GM12865 (cell line): Measurements from ENCODE around the gene CFAP74.

Source experiments
- DNase-seq: peaks from one replicate; pipeline ENCODE4 v3.0.0; 2010; ENCODE audit warnings: low read depth
- H3K4me3 ChIP-seq: 2 replicates; pipeline ENCODE4 v1.5.1; 2011; ENCODE audit warnings: mild to moderate bottlenecking, low read depth, low read length, control low read depth
- TF ChIP-seq, protein P1 (sequence below): IDR thresholded peaks from 2 replicates; pipeline ENCODE4 v1.5.1; 2011; ENCODE audit warnings: low read length, control low read depth, low read depth, inconsistent platforms; ENCODE audit not compliant: insufficient read depth; ENCODE audit errors: missing control alignments

Gene CFAP74

DNA sequence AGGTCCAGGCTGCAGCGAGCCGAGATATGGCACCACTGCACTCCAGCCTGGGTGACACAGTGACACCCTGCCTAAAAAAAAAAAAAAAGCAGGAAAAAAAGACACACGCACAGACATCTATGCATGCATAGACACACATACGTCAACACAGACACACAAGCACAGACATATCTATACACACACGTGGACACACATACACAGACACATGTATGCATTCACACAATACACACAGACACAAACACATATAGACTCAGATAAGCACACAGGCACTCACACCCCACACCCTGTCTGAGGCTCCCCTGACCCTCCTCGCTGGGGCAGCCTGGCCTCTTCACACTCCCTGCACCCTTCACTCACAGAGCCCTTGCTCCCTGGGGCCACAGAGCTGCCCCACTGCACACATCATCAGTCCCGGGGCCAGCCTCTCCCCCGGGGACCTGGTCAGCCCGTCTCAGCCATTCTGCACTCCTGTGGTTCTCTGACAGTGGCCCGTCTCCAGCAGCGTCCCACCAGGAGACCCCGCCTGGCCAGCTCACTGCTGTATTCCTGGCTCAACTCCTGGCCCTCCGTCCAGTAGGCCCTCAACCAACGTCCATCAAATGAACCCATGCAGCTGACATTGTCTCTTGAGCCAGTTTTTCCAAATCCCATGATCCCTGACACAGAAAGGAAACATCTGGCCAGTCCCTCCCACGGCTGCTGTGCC is 42.0 kb upstream of the CFAP74 start:
- H3K4me3 ChIP-seq, result no peak overlapping the region
- no peak for DNase-seq
- TF ChIP-seq, protein P1, sequence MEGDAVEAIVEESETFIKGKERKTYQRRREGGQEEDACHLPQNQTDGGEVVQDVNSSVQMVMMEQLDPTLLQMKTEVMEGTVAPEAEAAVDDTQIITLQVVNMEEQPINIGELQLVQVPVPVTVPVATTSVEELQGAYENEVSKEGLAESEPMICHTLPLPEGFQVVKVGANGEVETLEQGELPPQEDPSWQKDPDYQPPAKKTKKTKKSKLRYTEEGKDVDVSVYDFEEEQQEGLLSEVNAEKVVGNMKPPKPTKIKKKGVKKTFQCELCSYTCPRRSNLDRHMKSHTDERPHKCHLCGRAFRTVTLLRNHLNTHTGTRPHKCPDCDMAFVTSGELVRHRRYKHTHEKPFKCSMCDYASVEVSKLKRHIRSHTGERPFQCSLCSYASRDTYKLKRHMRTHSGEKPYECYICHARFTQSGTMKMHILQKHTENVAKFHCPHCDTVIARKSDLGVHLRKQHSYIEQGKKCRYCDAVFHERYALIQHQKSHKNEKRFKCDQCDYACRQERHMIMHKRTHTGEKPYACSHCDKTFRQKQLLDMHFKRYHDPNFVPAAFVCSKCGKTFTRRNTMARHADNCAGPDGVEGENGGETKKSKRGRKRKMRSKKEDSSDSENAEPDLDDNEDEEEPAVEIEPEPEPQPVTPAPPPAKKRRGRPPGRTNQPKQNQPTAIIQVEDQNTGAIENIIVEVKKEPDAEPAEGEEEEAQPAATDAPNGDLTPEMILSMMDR, result no peak

DNA sequence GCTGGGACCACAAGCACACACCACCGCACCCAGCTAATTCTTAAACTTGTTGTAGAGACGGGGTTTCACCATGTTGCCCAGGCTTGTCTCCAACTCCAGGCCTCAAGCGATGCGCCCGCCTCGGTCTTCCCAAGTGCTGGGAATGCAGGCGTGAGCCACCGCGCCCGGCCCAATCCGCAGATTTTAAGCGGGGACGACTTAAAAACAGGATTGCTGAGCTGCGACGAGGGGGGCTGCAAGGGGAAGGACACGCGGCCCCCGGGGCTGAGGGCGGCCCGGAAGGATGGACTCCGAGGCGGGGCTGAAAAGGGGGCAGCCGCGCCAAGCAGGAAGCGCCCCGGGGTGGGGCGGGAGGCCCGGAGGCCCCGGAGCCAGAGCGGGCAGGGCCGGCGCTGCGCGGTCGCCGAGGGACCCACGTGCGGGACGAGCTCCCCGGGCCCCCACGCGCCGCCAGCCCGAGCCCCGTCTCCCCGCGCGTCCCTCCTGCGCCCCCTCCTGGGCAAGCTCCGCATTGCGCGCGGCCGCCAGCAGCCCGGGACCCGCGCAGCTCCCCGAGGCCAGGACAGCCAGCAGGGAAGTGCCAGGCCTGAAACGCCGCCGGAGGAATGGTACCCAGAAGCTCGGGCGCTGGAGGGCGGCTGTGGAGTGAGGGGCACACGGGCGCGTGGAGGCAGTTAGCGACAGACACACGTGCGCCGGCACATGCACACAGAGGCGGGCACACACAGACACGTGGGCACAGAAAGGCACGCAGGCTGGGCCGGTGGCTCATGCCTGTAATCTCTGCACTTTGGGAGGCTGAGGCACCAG is 41.1 kb upstream of the CFAP74 start:
- TF ChIP-seq, protein P1, result peak; percentile 69
- H3K4me3 ChIP-seq, result no peak overlapping the region
- DNase-seq, result peak; percentile 19

DNA sequence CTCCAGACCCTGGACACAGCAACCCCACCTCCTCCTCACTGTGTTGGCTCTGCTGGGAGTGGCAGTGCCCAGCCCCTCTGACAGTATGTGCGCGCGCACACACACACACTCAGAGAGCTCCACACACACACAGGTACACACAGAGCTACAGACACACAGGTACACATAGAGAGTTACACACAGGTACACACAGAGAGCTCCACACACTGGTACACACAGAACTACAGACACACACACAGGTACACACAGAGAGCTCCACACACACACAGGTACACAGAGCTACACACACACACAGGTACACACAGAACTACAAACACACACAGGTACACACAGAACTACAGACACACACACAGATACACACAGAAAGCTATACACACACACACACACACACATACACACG is 40.3 kb upstream of the CFAP74 start:
- no peak overlapping the region for H3K4me3 ChIP-seq
- TF ChIP-seq, protein P1, result no peak
- DNase-seq, result no peak

DNA sequence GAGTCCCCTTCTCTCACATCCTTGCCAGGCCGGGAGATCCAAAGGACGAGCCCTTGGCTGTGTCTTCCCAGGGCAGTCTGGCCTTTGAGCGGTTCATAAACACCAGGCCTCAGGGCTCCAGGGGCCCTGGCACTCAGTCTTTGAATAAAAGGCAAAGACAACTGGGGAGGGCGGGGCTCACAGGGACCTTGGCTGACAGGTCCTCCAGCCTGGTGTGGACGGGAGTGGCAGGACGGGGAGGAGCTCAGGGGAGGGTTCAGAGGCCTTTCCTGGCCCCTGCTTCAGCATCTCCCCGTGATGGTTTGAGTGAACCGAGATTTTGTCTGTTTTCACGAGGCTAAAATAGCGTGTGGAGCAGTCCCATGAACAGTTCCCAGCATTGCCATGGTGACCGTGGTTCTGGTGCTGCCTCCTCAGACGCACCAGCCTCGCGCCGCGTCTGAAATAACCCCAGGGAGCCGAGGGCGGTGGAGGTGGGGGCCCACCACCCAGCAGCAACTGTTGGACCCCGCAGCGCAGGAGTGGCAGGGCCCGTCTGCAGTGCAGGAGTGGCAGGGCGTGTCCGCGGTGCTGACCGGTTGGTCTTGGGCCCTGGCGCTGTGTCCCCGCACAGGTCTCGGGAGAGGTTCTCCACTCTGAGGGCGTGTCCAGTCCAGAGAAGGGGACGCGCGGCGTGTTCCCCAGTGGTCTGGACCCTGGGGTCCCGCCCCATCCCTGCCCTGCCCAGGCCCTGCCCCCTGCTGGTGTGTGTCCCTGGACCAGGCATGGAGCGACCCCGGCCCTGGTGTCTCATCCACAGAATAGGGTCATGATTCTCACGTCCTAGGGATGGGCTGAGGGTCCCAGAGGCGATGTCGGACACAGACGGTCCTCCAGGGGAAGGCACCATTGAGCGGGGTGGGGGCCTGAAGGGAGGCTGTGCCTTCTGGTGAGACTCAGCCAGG is 39.5 kb upstream of the CFAP74 start:
- TF ChIP-seq, protein P1, result no peak
- DNase-seq, result no peak
- no peak overlapping the region for H3K4me3 ChIP-seq

DNA sequence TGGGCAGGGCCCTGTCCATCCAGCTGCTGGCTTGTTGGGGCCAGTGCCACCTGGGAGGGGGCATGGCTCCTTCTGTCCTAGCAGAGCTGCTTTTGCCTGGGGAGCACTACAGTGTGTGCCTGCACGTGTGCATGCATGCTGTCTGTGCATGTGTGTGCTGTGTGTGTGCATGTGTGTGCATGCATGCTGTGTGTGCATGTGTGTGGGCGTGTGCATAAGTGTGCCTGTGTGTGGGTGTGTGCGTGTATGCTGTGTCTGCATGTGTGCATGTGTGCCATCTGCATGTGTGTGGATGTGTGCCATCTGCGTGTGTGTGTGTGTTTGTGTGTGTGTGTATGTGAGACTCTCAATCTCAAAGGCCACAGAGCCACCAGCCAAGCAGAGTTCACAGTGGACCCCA is 38.3 kb upstream of the CFAP74 start:
- TF ChIP-seq, protein P1, result no peak
- H3K4me3 ChIP-seq, result no peak overlapping the region
- no peak for DNase-seq

DNA sequence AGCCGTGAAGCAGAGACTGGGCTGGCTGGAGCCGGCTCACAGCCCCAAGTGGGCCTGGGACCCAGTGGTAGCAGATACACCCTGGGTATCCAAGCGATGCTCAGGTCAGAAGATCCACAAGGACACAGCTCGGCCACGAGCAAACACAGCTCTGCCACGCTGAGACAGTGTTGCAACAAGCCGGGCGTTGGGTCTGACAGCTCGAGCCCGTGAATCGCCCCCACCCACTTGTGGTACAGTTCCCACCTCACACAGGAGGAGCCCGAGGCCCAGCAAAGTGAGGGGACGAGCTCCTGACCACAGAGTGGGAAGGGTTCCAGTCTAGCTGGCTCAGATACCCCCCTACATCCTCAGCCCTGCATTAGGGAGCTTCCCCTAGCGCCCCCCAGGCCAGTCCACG is 37.7 kb upstream of the CFAP74 start:
- no peak overlapping the region for H3K4me3 ChIP-seq
- TF ChIP-seq, protein P1, result no peak
- DNase-seq, result no peak
